ENCODE results near the gene GJB2.

The GJB2 gene

DNA sequence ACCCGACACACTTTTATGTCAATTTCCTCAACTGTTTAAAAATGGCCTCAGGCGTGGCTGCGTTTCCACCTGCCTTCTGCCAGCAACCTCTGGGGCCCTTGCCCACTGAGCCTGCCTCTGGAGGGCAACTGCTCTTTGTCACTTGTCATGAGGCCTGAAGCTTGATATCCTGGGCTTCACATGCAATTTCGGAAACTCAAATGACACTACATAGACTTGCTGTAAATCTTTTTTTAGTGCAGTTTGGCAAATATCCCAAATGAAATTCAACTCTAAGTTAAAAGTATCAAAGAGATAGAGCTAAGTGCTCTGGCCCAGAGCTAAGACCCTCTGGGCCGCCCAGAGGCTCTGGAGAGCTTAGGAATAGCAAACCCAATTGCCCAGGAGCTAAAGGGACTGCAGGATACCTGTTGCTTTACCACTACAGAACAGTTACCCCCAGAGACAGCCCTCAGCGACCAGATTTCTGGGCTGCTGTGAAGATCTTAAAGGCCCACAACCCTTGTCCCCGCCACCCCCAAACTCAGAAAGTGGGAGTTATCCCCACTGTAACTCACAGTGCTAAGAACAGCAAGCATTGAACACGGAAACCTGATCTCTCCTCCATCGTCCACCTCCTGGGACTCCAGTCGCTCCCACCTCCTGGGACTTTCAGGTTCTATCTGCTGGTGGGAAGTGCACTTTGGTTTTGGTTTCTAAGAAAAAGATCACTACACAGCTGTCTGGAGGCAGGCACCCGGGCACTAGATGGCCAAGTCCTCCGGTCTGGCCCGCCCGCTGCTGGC lies 51.3 kb downstream of the GJB2 start:
- no peak for DNase-seq (ENCODE audit: low read depth in 2 of 2)

DNA sequence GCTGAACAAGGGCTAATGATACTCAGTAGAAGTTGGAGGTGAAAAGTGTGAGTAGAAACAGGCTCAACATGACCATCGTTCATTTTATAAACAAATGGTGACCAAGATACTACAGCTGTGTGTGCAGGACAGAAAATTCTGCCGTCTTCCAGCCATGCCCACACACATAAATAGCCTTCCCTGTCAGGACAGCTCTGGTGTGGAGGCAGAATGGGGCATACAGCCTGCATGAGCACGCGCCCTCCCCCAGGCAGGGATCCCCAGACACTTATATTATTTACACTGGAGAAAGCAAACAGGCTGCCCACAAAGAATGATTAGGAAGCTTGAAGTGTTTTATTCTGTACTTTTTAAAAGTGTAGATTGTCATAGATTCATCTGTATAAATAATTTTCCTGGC lies 52.3 kb downstream of the GJB2 start:
- no peak for DNase-seq (ENCODE audit: low read depth in 2 of 2)

DNA sequence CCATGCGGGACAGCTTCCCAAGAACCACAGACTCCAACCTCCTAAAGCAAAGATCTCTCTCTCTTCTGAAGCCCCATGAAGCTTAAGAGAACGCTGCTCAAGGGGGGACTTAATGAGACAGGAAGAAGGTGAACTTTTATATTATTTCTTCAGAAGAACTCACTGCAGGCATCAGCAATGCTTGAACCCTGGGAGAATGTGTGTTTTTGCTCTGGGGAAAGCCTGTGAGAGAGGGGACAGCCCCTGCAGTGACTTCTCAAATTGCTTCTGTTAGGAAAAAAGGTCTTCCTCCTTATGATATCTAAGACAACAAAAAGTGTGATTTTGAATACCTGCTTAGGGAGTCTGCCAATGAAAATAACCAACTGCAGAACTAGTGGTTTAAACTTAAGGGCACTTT lies 54.9 kb downstream of the GJB2 start:
- no peak for DNase-seq (ENCODE audit: low read depth in 2 of 2)

Measured in stimulated activated CD8-positive, alpha-beta memory T cell treated with anti-CD3 and anti-CD28 coated beads, Interleukin-7, amount 100 ng/mL, for 4 hours (primary cell).